Activated CD4-positive, alpha-beta T cell treated with anti-CD3 and anti-CD28 coated beads, Interleukin-2, Interleukin-4, amounts not matched to agents 100 ng/mL and 50 ng/mL, durations not matched to agents 16 hours and 8 hours (primary cell): Measurements from ENCODE around the gene USF2.
"Not testable (repeated sequence)": the region's sequence is repeated elsewhere in the genome, so short reads cannot be mapped to it uniquely, and the experiment has no call there.

Experiments
- DNase-seq: peaks from one replicate; pipeline ENCODE4 v3.0.0-alpha.2; 2020; ENCODE audit warnings: low spot score

The USF2 gene

GRCh38 chr19:35268536-35269437 lies at the start of gene USF2:
Gene USF2, plus strand, starts transcription at chr19:35268962. Its CDS starts 140 bp downstream, at chr19:35269102.
- DNase-seq = peak; percentile 60

- no peak for DNase-seq
Observed at GRCh38 chr19:35219008-35219407, 49.8 kb upstream of the USF2 start.

GRCh38 chr19:35220315-35220921 lies 48.3 kb upstream of the USF2 start:
- no peak for DNase-seq

GRCh38 chr19:35220973-35221590 lies 47.7 kb upstream of the USF2 start:
- DNase-seq = not testable (repeated sequence)

GRCh38 chr19:35222373-35223015 lies 46.3 kb upstream of the USF2 start:
- DNase-seq = no peak

- DNase-seq = no peak
Observed at GRCh38 chr19:35223084-35223790, 45.5 kb upstream of the USF2 start.

GRCh38 chr19:35223862-35224505 lies 44.8 kb upstream of the USF2 start:
- DNase-seq = no peak

GRCh38 chr19:35224681-35225571 lies 43.8 kb upstream of the USF2 start:
- no peak for DNase-seq

- no peak for DNase-seq
Observed at GRCh38 chr19:35225951-35226350, 42.8 kb upstream of the USF2 start.

GRCh38 chr19:35226748-35227147 lies 42.0 kb upstream of the USF2 start:
- DNase-seq = no peak

- no peak for DNase-seq
Observed at GRCh38 chr19:35228177-35228930, 40.4 kb upstream of the USF2 start, which contains the start of gene FAM187B. Gene FAM187B, minus strand, starts transcription at chr19:35228739. Its CDS starts 59 bp downstream, at chr19:35228680.

GRCh38 chr19:35229601-35230000 lies 39.2 kb upstream of the USF2 start:
- no peak for DNase-seq

GRCh38 chr19:35231956-35232645 lies 36.7 kb upstream of the USF2 start:
- DNase-seq = no peak

- no peak for DNase-seq
Observed at GRCh38 chr19:35232912-35233311, 35.9 kb upstream of the USF2 start.

GRCh38 chr19:35236638-35237400 lies 31.9 kb upstream of the USF2 start:
- no peak for DNase-seq

GRCh38 chr19:35239597-35239996 lies 29.2 kb upstream of the USF2 start:
- not testable (repeated sequence) for DNase-seq

GRCh38 chr19:35240327-35240726 lies 28.4 kb upstream of the USF2 start:
- DNase-seq = no peak

- DNase-seq = no peak
Observed at GRCh38 chr19:35241417-35241816, 27.3 kb upstream of the USF2 start.
